A549 (cell line): ENCODE results near the gene RBM15. TPM values are rescaled to one million over a fixed set of nuclear protein-coding genes. Genes with fewer than 3 reads are reported as not detected.

ENCODE experiments used
- ATAC-seq, 2 experiments: fragments of 200-7000 bp in 1 of 2; fragments of >200 bp in 1 of 2; cut with Nextera tagmentation in 1 of 2; cut with Tn5 transposase in 1 of 2; 3 replicates each; pipeline versions ENCODE4 v1.8.0 to v1.9.1; 2018 to 2020; ENCODE audit warnings: mild to moderate bottlenecking in 1 of 2, moderate library complexity in 1 of 2
- CTCF ChIA-PET: fragments of 300-600 bp; sonication (Branson Sonifier 250); formaldehyde crosslinking; extraction: SDS; loops from one replicate; lab custom pipeline; 2021; ENCODE audit warnings: antibody characterized with exemption, inconsistent platforms; lab: Yijun Ruan, JAX
- POLR2A ChIA-PET: fragments of 350-600 bp; formaldehyde crosslinking; extraction: SDS; loops from one replicate; lab custom pipeline; 2021; ENCODE audit warnings: antibody characterized with exemption, inconsistent platforms; lab: Yijun Ruan, JAX
- DNase-seq, 2 experiments: peaks; one replicate each; pipeline versions ENCODE4 v3.0.0 to v3.0.0-alpha.2; 2011 to 2016; ENCODE audit warnings: low read depth in 1 of 2, low spot score in 1 of 2
- FAIRE-seq: peaks from 2 replicates; lab custom pipeline; 2011; peaks lifted over from hg19 to GRCh38; lab: Jason Lieb, UNC
- H3K27ac ChIP-seq, 2 experiments: fragments of >200 bp; sonication (Bioruptor Twin); formaldehyde crosslinking; 3 replicates each; pipeline ENCODE4 v1.5.1; 2016 to 2017
- H3K4me1 ChIP-seq: fragments of >200 bp; sonication (Bioruptor Twin); formaldehyde crosslinking; 3 replicates; pipeline ENCODE4 v1.6.1; 2016
- H3K4me2 ChIP-seq: fragments of >200 bp; sonication (Bioruptor Twin); formaldehyde crosslinking; 3 replicates; pipeline ENCODE4 v1.6.1; 2016
- H3K4me3 ChIP-seq: fragments of >200 bp; sonication (Bioruptor Twin); formaldehyde crosslinking; 3 replicates; pipeline ENCODE4 v1.5.1; 2016
- H3K9me3 ChIP-seq: fragments of >200 bp; sonication (Bioruptor Twin); formaldehyde crosslinking; 3 replicates; pipeline ENCODE4 v1.6.1; 2016
- BCL3 ChIP-seq: fragments of >200 bp; sonication (Bioruptor Twin); formaldehyde crosslinking; IDR thresholded peaks from 3 replicates; pipeline ENCODE4 v1.6.1; 2016
- CBX8 ChIP-seq: fragments of 200-600 bp; sonication (generic); IDR thresholded peaks from 2 replicates; pipeline ENCODE4 v1.6.1; 2016
- EHMT2 ChIP-seq: fragments of 200-600 bp; sonication (generic); IDR thresholded peaks from 2 replicates; pipeline ENCODE4 v1.6.1; 2016; ENCODE audit warnings: antibody characterized with exemption, low read depth, mild to moderate bottlenecking, moderate library complexity
- HOXB13 ChIP-seq: fragments of 250-450 bp; sonication (Bioruptor Pico); IDR thresholded peaks from 2 replicates; pipeline ENCODE4 v1.5.0; 2020; ENCODE audit warnings: low read depth, mild to moderate bottlenecking, moderate library complexity
- HOXB5 ChIP-seq: fragments of 250-450 bp; sonication (Bioruptor Pico); IDR thresholded peaks from 2 replicates; pipeline ENCODE4 v1.5.0; 2020; ENCODE audit warnings: mild to moderate bottlenecking, moderate library complexity
- JUN ChIP-seq, 2 experiments: fragments of >200 bp; sonication (Bioruptor Twin); formaldehyde crosslinking; IDR thresholded peaks; 2 replicates in 1 of 2; 3 replicates in 1 of 2; pipeline ENCODE4 v1.6.1; 2016 to 2017
- MYC ChIP-seq: IDR thresholded peaks from 2 replicates; pipeline ENCODE4 v1.6.1; 2012; ENCODE audit warnings: mild to moderate bottlenecking, inconsistent platforms, low read length, improper control_type of control experiment, borderline replicate concordance
- NPAS2 ChIP-seq: fragments of 250-450 bp; sonication (Bioruptor Pico); IDR thresholded peaks from 2 replicates; pipeline ENCODE4 v1.8.0; 2022; ENCODE audit warnings: mild to moderate bottlenecking, moderate library complexity, borderline replicate concordance
- TFCP2L1 ChIP-seq: fragments of 250-450 bp; sonication (Bioruptor Pico); IDR thresholded peaks from 2 replicates; pipeline ENCODE4 v1.5.0; 2021; ENCODE audit warnings: mild to moderate bottlenecking
- ZFP36 ChIP-seq: fragments of 450-650 bp; IDR thresholded peaks from 2 replicates; pipeline ENCODE4 v1.6.1; 2014; ENCODE audit warnings: borderline replicate concordance; ENCODE audit not compliant: partially characterized antibody
- WGBS: methylation state at CpG from one replicate; pipeline ENCODE4 v1.1.6; 2017; ENCODE audit errors: missing lambda C conversion rate; 5-methylcytosine and 5-hydroxymethylcytosine counted together
- polyA plus RNA-seq, 4 experiments: library from polyadenylated mRNA; depleted of rRNA in 3 of 4; stranded (reverse); fragments of >200 nt; fragmentation: RNase III in 1 of 4; extraction: RNeasy Plus Mini Kit Qiagen cat#74134 plus additional on column Dnase treatment in 1 of 4; gene quantifications; 2 replicates in 3 of 4; 3 replicates in 1 of 4; pipeline ENCODE4 v1.2.3, GENCODE V29; 2011 to 2017
- TF ChIP-seq, protein P1 (sequence below): IDR thresholded peaks from 2 replicates; pipeline ENCODE4 v1.6.1; 2012
- TF ChIP-seq, protein P2 (sequence below): fragments of 250-450 bp; sonication (Bioruptor Pico); IDR thresholded peaks from 2 replicates; pipeline ENCODE4 v1.5.0; 2020; ENCODE audit warnings: low read depth, mild to moderate bottlenecking, moderate library complexity
- TF ChIP-seq, protein P3 (sequence below): fragments of >200 bp; sonication (Bioruptor Twin); formaldehyde crosslinking; IDR thresholded peaks from 2 replicates; pipeline ENCODE4 v1.6.1; 2016

The RBM15 gene
- polyA plus RNA-seq, 2 of the 4 experiments (the other 2 are of a cell fraction) = 8.7 to 14.0 TPM

- no peaks in the 10 kb centered on the region for H3K9me3 ChIP-seq
- FAIRE-seq = no peak
- POLR2A ChIA-PET = interaction anchor here (1.3 kb wide), 1 partner anchor 8 kb away, joined by 6 read pairs; the partner anchor contains the start of gene RBM15
- 79% methylated on average over 12 of the region's 14 CpGs for WGBS
- no peak for TF ChIP-seq EHMT2
- no peak for TF ChIP-seq BCL3
- TF ChIP-seq, protein P1, sequence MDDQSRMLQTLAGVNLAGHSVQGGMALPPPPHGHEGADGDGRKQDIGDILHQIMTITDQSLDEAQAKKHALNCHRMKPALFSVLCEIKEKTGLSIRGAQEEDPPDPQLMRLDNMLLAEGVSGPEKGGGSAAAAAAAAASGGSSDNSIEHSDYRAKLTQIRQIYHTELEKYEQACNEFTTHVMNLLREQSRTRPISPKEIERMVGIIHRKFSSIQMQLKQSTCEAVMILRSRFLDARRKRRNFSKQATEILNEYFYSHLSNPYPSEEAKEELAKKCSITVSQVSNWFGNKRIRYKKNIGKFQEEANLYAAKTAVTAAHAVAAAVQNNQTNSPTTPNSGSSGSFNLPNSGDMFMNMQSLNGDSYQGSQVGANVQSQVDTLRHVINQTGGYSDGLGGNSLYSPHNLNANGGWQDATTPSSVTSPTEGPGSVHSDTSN = no peak
- no peak for TF ChIP-seq TFCP2L1 (CRISPR knock-in tag)
- TF ChIP-seq ZFP36 = no peak
- TF ChIP-seq, all 56 proteins: peak for 0
- DNase-seq = no peak
- H3K4me2 ChIP-seq = peak overlapping the region; percentile 17
- no peak overlapping the region for H3K4me3 ChIP-seq
- H3K27ac ChIP-seq = no peak overlapping the region
- peaks cover 77% of the 10 kb centered on the region for H3K4me1 ChIP-seq
- ATAC-seq = no peak
- CTCF ChIA-PET = interaction anchor here (1.3 to 1.4 kb wide), 2 partner anchors 8 to 65 kb away, joined by 3 to 6 read pairs; partner anchors contain the start of gene RBM15
These were observed 8.2 kb downstream of the RBM15 start for GRCh38 chr1:110347182-110347893.

DNA sequence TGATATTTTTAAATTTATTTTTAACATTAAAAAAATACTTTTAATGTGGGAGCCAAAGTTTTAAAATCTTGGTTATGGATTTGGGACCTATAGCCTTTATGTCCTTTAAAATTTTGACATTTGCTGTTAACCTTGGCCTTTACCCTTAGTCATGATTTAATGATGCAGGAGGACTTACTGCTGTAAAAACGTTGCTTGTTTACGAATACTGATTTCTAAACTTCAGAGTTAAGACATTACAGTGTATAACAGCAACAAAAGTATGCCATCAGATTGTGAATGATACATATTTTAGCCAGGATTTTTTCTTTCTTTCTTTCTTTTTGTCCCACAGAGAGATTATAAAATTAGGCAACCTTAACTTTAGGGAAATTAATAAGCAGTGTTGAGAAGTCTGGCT lies 8.9 kb downstream of the RBM15 start:
- FAIRE-seq = no peak
- Histone ChIP-seq H3K9me3 (no peaks in the 10 kb centered on the region), H3K27ac (no peak overlapping the region), H3K4me3 (no peak overlapping the region), H3K4me2 (peak overlapping the region; percentile 22), H3K4me1 (peaks cover 70% of the 10 kb centered on the region)
- TF ChIP-seq HOXB13 (CRISPR knock-in tag) (no peak), CBX8 (no peak)
- TF ChIP-seq, protein P2, sequence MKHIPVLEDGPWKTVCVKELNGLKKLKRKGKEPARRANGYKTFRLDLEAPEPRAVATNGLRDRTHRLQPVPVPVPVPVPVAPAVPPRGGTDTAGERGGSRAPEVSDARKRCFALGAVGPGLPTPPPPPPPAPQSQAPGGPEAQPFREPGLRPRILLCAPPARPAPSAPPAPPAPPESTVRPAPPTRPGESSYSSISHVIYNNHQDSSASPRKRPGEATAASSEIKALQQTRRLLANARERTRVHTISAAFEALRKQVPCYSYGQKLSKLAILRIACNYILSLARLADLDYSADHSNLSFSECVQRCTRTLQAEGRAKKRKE = no peak
- TF ChIP-seq, protein P3, sequence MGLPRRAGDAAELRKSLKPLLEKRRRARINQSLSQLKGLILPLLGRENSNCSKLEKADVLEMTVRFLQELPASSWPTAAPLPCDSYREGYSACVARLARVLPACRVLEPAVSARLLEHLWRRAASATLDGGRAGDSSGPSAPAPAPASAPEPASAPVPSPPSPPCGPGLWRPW = no peak
- POLR2A ChIA-PET = interaction anchor here (1.3 kb wide), 1 partner anchor 9 kb away, joined by 6 read pairs; the partner anchor contains the start of gene RBM15
- no peak for ATAC-seq
- DNase-seq = no peak
- CTCF ChIA-PET = interaction anchor here (0.6 to 2.6 kb wide), 5 partner anchors 9 to 112 kb away, joined by 3 to 9 read pairs (median 3); partner anchors contain the start of gene RBM15
- 44% methylated on average over 2 of the region's 2 CpGs for WGBS

- Histone ChIP-seq H3K27ac (no peak overlapping the region), H3K9me3 (no peaks in the 10 kb centered on the region), H3K4me2 (peak overlapping the region; percentile 22), H3K4me1 (peaks cover 63% of the 10 kb centered on the region), H3K4me3 (no peak overlapping the region)
- no peak for TF ChIP-seq MYC
- no peak for TF ChIP-seq NPAS2 (CRISPR knock-in tag)
- TF ChIP-seq JUN (IDR thresholded peaks at IDR 0.05) = no peak
- TF ChIP-seq, protein P3 = no peak
- TF ChIP-seq HOXB5 (CRISPR knock-in tag) = no peak
- no peak for TF ChIP-seq EHMT2
- ChIA-PET POLR2A (interaction anchor here (0.9 to 1.1 kb wide), 2 partner anchors 10 to 60 kb away, joined by 4 to 5 read pairs; partner anchors contain the start of gene RBM15), CTCF (interaction anchor here (0.6 to 3.1 kb wide), 6 partner anchors 10 to 111 kb away, joined by 3 to 12 read pairs (median 3); partner anchors contain the start of gene RBM15)
- ATAC-seq = no peak
- DNase-seq = no peak
- FAIRE-seq = no peak
These were observed 9.6 kb downstream of the RBM15 start for GRCh38 chr1:110348771-110349170.
